K562 (cell line): ENCODE results near the gene KIAA0513. TPM values are rescaled to one million over a fixed set of nuclear protein-coding genes. Genes with fewer than 3 reads are reported as not detected.
A peak's percentile ranks its signal among the peaks of the same experiment; 100 is the strongest.

ENCODE experiments used
- ADNP ChIP-seq: fragments of 200-800 bp; sonication (Bioruptor generic); IDR thresholded peaks from 2 replicates; pipeline ENCODE4 v1.6.1; 2016; ENCODE audit warnings: missing genetic modification characterization, missing compliant biosample characterization
- ASH1L ChIP-seq: fragments of 450-650 bp; IDR thresholded peaks from 2 replicates; pipeline ENCODE4 v1.6.1; 2018; ENCODE audit warnings: borderline replicate concordance, mild to moderate bottlenecking, low read depth; ENCODE audit not compliant: partially characterized antibody
- BCL6 ChIP-seq: fragments of 250-450 bp; sonication (Bioruptor Pico); IDR thresholded peaks from 2 replicates; pipeline ENCODE4 v1.4.0; 2020
- ETV1 ChIP-seq: fragments of 450-650 bp; conservative IDR thresholded peaks from 2 replicates; pipeline ENCODE4 v1.6.1; 2016; ENCODE audit warnings: missing genetic modification characterization, control low read depth, low read depth, missing compliant biosample characterization
- RBM17 ChIP-seq: fragments of 200-400 bp; formaldehyde crosslinking; IDR thresholded peaks from 2 replicates; pipeline ENCODE4 v1.6.1; 2017; ENCODE audit warnings: low read depth, mild to moderate bottlenecking, low read length, borderline replicate concordance
- RBM25 ChIP-seq: fragments of 200-400 bp; formaldehyde crosslinking; IDR thresholded peaks from 2 replicates; pipeline ENCODE4 v1.6.1; 2018; ENCODE audit warnings: low read length, low read depth, moderate library complexity; ENCODE audit not compliant: severe bottlenecking
- SPI1 ChIP-seq: IDR thresholded peaks from 2 replicates; pipeline ENCODE4 v1.6.1; 2011; ENCODE audit warnings: low read depth, low read length, control low read depth, borderline replicate concordance
- STAT5A ChIP-seq: IDR thresholded peaks from 2 replicates; pipeline ENCODE4 v1.6.1; 2012; ENCODE audit warnings: low read length, inconsistent platforms, borderline replicate concordance
- ZC3H11A ChIP-seq: IDR thresholded peaks from 2 replicates; pipeline ENCODE4 v1.6.1; 2012; ENCODE audit warnings: low read depth, low read length, improper control_type of control experiment
- ZNF124 ChIP-seq: sonication (generic); formaldehyde crosslinking; IDR thresholded peaks from 2 replicates; pipeline ENCODE4 v1.8.1; 2022; ENCODE audit warnings: missing genetic modification reagents
- ZNF184 ChIP-seq: sonication (generic); formaldehyde crosslinking; IDR thresholded peaks from 2 replicates; pipeline ENCODE4 v1.5.0; 2020; ENCODE audit warnings: missing genetic modification reagents
- ZNF253 ChIP-seq: fragments of 250-450 bp; sonication (Bioruptor Pico); conservative IDR thresholded peaks from 2 replicates; pipeline ENCODE4 v1.6.1; 2021; ENCODE audit warnings: mild to moderate bottlenecking
- polyA plus RNA-seq, 8 experiments: library from polyadenylated mRNA; depleted of rRNA in 4 of 8; stranded (reverse) in 5 of 8; unstranded in 3 of 8; fragments of >200 nt; fragmentation: Nextera tagmentation in 2 of 8; fragmentation: Illumina TruSeq in 1 of 8; extraction: Ambion mirVana in 2 of 8; extraction: Trizol in 1 of 8; gene quantifications; 2 replicates each; pipeline versions ENCODE4 v1.2.1 to v1.2.3, GENCODE V29; 2011 to 2014; ENCODE audit warnings: inconsistent platforms in 1 of 8, missing spikeins in 1 of 8
- total RNA-seq, 7 experiments: library from RNA; depleted of rRNA in 6 of 7; stranded (reverse); fragments of >200 nt in 6 of 7; fragmentation: Illumina TruSeq in 2 of 7; extraction: Trizol in 2 of 7; gene quantifications; 2 replicates each; pipeline versions ENCODE4 v1.2.1 to v1.2.3, GENCODE V29; 2011 to 2021; ENCODE audit warnings: low replicate concordance in 1 of 7
- TF ChIP-seq, protein P1 (sequence below): fragments of 200-400 bp; formaldehyde crosslinking; IDR thresholded peaks from 2 replicates; pipeline ENCODE4 v1.6.1; 2017; ENCODE audit warnings: mild to moderate bottlenecking, low read depth, low read length, moderate library complexity
- TF ChIP-seq, protein P2 (sequence below): fragments of 250-450 bp; sonication (Bioruptor Pico); IDR thresholded peaks from 2 replicates; pipeline ENCODE4 v1.4.0; 2020; ENCODE audit warnings: mild to moderate bottlenecking, moderate library complexity
- TF ChIP-seq, protein P3 (sequence below): fragments of 250-450 bp; sonication (Bioruptor Pico); IDR thresholded peaks from 2 replicates; pipeline ENCODE4 v1.6.1; 2021; ENCODE audit warnings: mild to moderate bottlenecking
- TF ChIP-seq, protein P4 (sequence below): sonication (generic); formaldehyde crosslinking; IDR thresholded peaks from 2 replicates; pipeline ENCODE4 v1.8.0; 2022; ENCODE audit warnings: mild to moderate bottlenecking, missing genetic modification reagents, borderline replicate concordance
- TF ChIP-seq, protein P5 (sequence below): fragments of 450-650 bp; IDR thresholded peaks from 2 replicates; pipeline ENCODE4 v1.6.1; 2016; ENCODE audit warnings: missing biosample characterization, missing genetic modification characterization
- TF ChIP-seq, protein P6 (sequence below): sonication (generic); formaldehyde crosslinking; IDR thresholded peaks from 2 replicates; pipeline ENCODE4 v1.9.0; 2022; ENCODE audit warnings: mild to moderate bottlenecking, missing genetic modification reagents

Gene KIAA0513
- total and polyA plus RNA-seq, 9 of the 15 experiments (the other 6 are each of a cell fraction or from before 2014, with no cell fraction given), result 0.18 to 13.7 (median 10.2) TPM

DNA sequence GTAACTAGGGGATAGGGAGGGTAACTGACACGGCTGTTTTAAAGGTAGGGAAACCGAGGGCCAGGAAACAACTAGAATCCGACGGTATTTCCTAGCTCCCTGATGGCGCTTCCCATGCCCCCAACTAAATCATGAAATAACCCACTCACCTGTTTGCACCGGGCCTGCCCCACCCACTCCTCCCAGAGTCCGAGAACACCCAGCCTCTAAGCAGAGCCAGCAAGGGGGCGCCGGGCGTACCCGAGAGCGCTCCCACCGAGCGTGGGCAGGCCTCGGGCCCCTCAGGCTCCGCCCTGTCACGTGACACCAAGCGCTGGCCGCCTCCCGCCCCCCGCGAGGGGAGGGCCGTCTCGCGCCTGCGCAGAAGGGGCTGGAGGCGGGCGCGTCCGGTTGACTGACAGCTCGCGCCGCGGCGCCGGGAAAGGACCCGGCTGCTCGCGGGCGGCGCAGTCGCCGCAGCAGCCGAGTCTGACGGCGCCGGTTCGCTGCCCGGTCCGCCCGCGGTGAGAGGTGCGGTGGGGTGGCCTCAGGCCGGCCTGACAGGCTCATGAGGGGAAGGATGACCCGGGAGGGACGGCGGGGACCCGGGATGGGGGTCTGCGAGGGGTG is at the start of gene KIAA0513 (continued):
- TF ChIP-seq, protein P1, sequence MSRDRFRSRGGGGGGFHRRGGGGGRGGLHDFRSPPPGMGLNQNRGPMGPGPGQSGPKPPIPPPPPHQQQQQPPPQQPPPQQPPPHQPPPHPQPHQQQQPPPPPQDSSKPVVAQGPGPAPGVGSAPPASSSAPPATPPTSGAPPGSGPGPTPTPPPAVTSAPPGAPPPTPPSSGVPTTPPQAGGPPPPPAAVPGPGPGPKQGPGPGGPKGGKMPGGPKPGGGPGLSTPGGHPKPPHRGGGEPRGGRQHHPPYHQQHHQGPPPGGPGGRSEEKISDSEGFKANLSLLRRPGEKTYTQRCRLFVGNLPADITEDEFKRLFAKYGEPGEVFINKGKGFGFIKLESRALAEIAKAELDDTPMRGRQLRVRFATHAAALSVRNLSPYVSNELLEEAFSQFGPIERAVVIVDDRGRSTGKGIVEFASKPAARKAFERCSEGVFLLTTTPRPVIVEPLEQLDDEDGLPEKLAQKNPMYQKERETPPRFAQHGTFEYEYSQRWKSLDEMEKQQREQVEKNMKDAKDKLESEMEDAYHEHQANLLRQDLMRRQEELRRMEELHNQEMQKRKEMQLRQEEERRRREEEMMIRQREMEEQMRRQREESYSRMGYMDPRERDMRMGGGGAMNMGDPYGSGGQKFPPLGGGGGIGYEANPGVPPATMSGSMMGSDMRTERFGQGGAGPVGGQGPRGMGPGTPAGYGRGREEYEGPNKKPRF, result no peak
- TF ChIP-seq ASH1L (no peak), ETV1 (tag) (no peak), BCL6 (CRISPR knock-in tag) (peak; percentile 53; the same call in 1 of the 2 replicates), RBM17 (no peak), ZNF124 (CRISPR knock-in tag) (no peak), ZNF184 (CRISPR knock-in tag) (no peak), RBM25 (no peak), ADNP (tag) (no peak; the same call in 1 of the 2 replicates), ZC3H11A (no peak), ZNF253 (CRISPR knock-in tag) (no peak), SPI1 (no peak), STAT5A (no peak)
- TF ChIP-seq, protein P2, sequence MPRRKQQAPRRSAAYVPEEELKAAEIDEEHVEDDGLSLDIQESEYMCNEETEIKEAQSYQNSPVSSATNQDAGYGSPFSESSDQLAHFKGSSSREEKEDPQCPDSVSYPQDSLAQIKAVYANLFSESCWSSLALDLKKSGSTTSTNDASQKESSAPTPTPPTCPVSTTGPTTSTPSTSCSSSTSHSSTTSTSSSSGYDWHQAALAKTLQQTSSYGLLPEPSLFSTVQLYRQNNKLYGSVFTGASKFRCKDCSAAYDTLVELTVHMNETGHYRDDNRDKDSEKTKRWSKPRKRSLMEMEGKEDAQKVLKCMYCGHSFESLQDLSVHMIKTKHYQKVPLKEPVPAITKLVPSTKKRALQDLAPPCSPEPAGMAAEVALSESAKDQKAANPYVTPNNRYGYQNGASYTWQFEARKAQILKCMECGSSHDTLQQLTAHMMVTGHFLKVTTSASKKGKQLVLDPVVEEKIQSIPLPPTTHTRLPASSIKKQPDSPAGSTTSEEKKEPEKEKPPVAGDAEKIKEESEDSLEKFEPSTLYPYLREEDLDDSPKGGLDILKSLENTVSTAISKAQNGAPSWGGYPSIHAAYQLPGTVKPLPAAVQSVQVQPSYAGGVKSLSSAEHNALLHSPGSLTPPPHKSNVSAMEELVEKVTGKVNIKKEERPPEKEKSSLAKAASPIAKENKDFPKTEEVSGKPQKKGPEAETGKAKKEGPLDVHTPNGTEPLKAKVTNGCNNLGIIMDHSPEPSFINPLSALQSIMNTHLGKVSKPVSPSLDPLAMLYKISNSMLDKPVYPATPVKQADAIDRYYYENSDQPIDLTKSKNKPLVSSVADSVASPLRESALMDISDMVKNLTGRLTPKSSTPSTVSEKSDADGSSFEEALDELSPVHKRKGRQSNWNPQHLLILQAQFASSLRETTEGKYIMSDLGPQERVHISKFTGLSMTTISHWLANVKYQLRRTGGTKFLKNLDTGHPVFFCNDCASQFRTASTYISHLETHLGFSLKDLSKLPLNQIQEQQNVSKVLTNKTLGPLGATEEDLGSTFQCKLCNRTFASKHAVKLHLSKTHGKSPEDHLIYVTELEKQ (CRISPR knock-in tag), result no peak
- TF ChIP-seq, protein P3, sequence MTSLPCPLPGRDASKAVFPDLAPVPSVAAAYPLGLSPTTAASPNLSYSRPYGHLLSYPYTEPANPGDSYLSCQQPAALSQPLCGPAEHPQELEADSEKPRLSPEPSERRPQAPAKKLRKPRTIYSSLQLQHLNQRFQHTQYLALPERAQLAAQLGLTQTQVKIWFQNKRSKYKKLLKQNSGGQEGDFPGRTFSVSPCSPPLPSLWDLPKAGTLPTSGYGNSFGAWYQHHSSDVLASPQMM, result no peak
- TF ChIP-seq, protein P4, sequence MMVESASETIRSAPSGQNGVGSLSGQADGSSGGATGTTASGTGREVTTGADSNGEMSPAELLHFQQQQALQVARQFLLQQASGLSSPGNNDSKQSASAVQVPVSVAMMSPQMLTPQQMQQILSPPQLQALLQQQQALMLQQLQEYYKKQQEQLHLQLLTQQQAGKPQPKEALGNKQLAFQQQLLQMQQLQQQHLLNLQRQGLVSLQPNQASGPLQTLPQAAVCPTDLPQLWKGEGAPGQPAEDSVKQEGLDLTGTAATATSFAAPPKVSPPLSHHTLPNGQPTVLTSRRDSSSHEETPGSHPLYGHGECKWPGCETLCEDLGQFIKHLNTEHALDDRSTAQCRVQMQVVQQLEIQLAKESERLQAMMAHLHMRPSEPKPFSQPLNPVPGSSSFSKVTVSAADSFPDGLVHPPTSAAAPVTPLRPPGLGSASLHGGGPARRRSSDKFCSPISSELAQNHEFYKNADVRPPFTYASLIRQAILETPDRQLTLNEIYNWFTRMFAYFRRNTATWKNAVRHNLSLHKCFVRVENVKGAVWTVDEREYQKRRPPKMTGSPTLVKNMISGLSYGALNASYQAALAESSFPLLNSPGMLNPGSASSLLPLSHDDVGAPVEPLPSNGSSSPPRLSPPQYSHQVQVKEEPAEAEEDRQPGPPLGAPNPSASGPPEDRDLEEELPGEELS, result no peak
- TF ChIP-seq, protein P5, sequence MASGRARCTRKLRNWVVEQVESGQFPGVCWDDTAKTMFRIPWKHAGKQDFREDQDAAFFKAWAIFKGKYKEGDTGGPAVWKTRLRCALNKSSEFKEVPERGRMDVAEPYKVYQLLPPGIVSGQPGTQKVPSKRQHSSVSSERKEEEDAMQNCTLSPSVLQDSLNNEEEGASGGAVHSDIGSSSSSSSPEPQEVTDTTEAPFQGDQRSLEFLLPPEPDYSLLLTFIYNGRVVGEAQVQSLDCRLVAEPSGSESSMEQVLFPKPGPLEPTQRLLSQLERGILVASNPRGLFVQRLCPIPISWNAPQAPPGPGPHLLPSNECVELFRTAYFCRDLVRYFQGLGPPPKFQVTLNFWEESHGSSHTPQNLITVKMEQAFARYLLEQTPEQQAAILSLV (tag), result no peak
- TF ChIP-seq, protein P6, sequence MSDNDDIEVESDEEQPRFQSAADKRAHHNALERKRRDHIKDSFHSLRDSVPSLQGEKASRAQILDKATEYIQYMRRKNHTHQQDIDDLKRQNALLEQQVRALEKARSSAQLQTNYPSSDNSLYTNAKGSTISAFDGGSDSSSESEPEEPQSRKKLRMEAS (CRISPR knock-in tag), result peak; percentile 51; the same call in 1 of the 2 replicates
